Measurements from ENCODE around the gene OLFML2A. TPM values are rescaled to one million over a fixed set of nuclear protein-coding genes. Genes with fewer than 3 reads are reported as not detected.

Gene OLFML2A
- total RNA-seq, 1 donor from 2014 or later, result 1.6 TPM

DNA sequence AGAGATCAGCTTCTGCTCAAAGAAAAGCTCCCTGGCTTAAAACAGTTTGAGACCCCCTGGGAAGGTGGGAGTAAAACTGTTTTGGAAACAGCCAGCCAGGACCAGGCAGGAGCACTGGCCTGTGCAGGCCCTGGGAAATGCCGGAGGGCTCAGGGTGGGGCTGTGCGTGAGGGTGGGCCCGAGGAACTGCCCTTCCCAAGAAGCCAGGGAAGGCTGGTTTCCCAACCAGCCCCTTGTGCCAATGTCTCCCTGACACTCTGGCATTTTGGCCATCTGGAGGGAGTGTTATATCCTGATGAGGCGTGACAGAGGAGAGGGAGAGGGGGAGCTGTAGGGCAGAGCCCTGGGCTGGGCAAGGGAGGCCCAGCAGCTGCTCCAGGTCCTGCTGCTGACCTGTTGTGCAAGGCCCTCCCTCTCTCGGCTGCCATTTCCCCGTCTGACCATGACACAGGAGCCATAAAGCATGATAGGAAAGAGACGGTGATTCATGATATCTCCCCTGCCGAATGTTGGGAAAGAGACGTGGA lies 16.1 kb downstream of the OLFML2A start:
- no peak for FAIRE-seq
- DNase-seq (ENCODE audit: low spot score in 2 of 2), result no peak

DNA sequence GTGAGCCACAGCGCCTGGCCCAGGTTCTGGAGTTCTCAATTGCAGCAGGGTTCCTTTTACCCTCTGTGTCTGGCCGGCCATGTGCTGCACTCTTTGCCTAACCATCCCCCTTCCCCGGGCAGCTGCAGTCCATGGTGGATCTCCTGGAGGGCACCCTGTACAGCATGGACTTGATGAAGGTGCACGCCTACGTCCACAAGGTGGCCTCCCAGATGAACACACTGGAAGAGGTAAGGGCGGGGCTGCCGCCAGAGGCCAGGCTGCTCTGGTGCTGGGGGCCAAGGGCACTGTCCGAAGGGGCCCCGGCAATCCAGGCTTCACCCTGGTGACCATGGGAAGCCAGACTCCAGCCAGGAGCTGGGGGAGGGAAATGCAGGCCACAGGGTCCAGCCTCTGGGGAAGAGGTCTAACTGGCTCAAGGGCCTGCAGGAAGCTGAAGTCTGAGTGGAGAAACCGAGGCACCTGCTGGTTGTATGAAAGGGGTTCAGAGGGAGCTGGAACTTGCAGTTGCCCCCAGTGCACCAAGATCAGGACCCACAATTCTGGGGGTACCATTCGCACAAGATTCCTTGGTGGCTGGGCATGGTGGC lies 18.1 kb downstream of the OLFML2A start:
- no peak for DNase-seq (ENCODE audit: low spot score in 2 of 2)
- no peak for FAIRE-seq

DNA sequence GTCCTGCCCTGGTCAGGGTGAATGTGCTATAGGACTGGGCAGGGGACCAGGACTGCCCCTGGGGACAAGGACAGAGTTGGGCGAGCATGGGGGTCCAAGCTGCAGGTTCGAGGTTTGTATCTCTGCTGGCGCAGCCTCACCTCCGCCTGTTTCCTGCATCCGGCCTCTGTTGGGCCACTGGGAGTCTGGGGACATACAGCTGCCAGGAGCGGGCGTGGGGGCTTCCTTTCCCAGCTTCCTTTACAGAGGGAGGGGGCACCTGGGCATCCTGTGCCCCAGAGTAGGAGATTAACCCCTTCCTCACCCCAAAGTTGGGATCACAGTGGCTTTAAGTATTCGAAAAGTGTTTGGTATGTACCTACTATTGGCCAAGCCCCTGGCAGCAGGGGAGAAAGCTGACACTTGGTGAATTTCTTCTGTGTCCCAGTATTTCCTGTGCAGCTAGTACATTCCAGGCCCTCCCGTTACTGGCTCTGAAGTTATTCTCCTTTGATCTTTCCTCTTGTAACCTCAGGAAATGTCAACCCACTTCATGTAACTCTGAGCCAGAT lies 19.0 kb downstream of the OLFML2A start:
- DNase-seq (ENCODE audit: low spot score in 2 of 2), result no peak

DNA sequence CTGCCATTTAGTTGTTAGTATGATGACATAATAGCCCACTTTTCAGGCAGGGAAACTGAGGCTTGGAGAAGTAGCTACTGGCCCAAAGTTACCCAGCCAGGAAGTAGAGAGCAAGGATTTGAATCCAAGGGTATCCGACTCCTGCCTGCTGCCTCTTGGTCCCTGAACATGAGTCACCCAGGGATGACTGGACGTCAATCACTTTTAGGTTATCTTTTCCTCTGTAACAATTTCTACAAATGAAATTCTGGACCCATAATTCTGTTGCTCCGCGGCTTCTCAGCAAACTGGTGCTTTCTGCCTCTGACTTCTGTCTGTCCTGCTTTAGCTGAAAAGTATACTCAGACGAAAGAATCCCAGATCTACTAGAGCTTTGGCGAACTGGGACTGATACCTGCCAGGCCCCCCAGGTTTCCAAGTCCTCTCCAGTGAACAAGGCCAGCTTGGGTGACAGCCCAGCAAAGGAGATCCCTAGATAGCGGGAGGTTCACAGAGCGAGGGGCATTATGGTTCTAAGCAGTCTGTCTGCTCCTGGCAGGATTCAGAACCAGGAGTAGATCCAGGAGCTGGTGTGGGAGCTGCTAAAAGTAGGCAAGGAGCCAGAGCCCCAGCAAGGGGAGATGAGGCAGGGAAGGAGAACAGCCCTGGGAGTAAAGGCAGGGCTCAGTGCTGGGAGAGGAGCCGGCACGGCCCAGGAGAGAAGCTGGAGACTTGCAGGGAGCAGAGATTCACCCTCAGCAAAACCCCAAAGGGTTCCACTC lies 20.6 kb downstream of the OLFML2A start:
- FAIRE-seq, result no peak
- DNase-seq (ENCODE audit: low spot score in 2 of 2), result no peak

More for the DNA sequence above, 19.0 kb downstream of the OLFML2A start:
- no peak for FAIRE-seq

DNA sequence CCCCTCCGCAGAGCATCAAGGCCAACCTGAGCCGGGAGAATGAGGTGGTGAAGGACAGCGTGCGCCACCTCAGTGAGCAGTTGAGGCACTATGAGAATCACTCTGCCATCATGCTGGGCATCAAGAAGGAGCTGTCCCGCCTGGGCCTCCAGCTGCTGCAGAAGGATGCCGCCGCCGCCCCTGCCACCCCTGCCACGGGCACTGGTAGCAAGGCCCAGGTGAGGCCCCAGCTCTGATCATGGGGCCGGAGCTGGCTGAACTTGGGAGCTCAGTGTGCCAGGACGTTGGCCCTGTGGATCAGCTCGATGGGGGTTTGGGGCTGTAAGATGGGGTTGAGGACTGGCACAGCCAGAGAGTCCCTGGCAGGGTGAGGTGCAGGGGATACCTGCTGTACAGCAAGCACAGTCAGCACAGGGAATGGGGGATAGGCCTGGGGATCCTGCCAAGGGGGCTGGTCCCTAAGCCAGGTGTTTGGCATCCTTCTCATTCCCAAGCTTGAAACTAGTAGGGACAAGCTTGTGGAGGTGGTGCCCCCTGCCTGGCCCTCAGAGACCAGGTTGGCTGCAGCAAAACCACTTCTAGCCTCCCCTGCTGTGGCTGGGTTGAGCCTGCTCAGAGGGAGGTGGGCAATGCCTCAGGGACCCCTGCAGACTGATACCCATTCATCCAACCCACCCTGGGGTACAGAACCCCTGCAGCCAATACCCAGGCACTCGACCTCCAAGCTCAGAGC lies 22.5 kb downstream of the OLFML2A start:
- DNase-seq (ENCODE audit: low spot score in 2 of 2) (no peak), FAIRE-seq (no peak)

DNA sequence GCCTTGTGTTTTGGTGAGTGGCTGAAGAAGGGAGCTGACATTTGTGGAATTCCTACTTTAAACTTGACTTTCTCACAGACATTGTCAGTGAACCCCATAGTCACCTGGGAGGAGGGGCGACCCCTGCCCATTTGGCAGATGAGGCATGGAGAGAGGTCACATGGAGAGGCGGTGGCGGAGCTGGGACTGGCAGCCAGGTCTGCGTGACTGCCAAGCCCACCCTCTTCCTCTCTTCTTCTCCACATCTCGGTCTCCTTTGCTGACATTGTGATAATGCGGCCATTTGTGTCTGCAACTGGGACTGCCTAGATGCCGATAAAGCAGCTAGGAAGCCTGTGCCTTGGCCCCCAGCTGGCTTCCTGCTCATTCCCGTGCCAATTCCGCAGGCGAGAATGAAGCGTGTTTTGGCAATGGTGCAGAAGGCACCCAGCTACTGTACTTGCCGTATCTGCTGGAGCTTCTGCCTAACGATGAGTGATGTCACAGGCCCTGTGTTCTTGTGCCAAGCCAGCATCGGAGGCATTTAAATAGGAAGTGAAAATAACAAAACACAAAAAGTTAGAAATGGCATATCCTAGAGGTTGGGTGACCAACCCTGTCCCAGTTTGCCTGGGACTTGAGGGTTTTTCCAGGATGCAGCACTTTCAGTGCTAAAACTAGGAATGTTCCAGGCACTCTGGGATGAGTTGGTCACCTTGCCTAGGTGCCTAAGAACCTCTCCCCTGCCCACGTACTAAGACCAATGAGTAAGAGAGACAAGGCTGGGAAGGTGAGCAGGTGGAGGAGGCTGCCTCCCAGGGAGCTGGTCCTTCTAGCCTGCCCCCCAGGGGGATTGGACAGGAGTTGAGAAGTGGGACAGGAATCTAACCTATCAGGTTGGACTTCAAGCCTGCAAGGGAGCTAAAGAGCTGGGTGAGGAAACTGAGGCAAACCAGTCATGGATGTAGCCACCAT lies 23.6 kb downstream of the OLFML2A start:
- FAIRE-seq (no peak), DNase-seq (ENCODE audit: low spot score in 2 of 2) (peak in 1 of 2 donors; percentile 56)

DNA sequence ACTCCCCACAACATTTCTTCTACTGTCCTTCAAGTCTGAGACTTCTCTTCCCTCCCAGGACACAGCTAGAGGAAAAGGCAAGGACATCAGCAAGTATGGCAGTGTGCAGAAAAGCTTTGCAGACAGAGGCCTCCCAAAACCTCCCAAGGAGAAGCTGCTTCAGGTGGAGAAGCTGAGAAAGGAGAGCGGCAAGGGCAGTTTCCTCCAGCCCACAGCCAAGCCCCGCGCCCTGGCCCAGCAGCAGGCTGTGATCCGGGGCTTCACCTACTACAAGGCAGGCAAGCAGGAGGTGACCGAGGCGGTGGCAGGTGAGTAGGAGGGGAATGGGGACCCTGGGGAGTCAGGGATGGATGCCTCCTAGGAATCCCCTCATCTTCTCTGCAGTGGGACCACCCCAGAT lies 24.4 kb downstream of the OLFML2A start:
- FAIRE-seq (no peak), DNase-seq (ENCODE audit: low spot score in 2 of 2) (no peak)

DNA sequence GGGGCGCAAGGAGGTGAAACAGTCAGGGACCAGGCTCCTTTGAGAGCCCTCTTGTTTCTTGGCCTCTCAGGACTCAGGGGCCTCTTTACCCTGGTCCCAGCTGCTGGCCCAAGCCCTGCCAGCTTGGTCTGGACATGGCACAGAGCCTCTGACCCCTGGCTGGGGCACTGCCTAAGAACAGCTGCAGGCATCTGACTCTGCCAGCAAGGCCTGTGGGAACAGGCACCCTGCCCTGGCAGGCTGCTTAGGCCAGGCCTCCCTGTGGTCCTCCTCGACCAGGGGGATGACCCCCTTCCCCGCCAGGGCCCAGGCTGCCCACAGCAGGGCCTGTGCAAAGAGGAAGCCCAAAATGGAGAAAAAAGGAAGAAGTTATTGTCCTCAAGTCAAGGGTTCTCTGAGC lies 25.5 kb downstream of the OLFML2A start:
- DNase-seq (ENCODE audit: low spot score in 2 of 2), result no peak
- FAIRE-seq, result no peak

DNA sequence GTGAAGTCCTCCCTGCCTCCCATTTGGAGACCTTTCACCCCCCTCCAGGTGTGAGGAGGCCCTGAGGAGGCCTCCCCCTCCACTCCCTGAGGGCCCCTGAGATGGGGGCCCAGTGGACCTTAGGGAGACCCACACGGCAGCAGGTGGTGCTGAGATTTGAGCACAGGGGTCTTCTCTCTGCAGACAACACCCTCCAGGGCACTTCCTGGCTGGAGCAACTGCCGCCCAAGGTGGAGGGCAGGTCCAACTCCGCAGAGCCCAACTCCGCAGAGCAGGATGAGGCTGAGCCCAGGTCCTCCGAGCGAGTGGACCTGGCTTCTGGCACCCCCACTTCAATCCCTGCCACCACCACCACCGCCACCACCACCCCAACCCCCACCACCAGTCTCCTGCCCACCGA lies 27.0 kb downstream of the OLFML2A start:
- FAIRE-seq, result no peak
- DNase-seq (ENCODE audit: low spot score in 2 of 2), result no peak

DNA sequence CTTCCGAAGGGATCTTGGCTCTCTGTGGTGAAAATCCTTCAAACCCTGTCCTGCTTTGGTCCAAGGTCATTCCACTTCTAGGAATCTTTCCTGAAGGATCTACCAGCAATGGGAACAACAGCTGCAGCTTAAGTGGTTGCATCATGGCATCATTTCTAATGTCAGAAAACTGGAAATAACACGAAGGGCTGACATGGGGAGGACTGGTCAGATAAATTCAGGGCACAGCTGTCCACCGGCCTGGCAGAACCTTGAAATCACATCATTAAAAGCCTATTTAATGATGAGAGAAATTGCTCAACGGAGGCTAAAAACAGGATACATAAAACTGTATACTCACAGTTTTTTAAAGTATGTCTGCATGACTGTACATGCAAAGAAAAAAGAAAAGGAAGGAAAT lies 28.3 kb downstream of the OLFML2A start:
- FAIRE-seq, result no peak

DNA sequence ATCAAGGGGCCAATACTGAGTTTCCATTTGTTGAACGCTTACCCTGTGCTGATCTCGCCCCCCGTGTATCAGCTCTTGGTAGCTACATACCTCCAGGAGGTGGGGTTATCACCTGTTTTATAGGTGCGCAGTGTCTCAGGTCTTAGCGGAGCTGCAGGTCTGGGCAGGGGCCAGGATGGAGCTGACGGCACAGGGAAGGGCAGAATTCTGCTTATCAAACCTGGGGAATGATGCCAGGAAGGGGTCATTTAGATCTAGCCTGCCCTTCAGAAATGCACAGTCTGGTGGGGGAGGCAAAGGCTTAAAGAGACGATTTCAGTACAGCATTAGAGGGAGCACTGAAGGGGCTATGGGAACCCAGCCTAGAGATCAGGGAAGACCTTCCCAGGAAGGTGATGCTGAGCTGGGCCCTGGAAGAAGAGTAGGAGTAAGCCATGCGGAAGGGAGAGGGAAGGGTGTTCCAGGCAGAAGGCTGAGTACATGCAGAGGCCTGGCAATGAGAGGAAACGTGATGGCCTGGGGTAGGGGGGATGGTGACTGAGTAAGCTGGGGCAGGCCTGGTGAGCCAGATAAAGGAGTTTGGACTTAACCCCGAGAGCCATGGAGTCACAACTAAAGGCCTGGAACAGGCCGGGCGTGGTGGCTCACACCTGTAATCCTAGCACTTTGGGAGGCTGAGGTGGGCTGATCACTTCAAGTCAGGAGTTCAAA lies 31.5 kb downstream of the OLFML2A start:
- DNase-seq (ENCODE audit: low spot score in 2 of 2) (no peak), FAIRE-seq (no peak)

More for the DNA sequence above, 28.3 kb downstream of the OLFML2A start:
- no peak for DNase-seq (ENCODE audit: low spot score in 2 of 2)

DNA sequence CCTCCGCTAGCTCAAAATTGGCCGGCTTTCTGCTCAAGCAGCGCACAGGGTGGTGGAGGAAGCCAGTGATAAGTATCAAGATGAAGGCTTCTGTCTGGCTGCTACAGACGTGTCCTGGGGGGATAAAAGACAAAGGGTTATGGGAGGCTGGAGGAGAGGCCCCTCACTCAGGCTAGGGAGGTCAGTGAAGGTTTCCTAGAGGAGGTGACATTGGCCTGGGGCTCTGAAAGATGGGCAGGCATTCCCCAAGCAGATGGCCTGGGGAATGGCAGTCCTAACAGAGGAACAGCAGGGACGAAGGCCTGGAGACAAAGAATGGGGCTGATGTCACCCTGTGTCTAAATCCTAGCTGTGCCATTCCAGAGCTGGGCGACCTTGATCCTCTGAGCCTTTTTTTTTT lies 32.3 kb downstream of the OLFML2A start:
- FAIRE-seq (no peak), DNase-seq (ENCODE audit: low spot score in 2 of 2) (no peak)

DNA sequence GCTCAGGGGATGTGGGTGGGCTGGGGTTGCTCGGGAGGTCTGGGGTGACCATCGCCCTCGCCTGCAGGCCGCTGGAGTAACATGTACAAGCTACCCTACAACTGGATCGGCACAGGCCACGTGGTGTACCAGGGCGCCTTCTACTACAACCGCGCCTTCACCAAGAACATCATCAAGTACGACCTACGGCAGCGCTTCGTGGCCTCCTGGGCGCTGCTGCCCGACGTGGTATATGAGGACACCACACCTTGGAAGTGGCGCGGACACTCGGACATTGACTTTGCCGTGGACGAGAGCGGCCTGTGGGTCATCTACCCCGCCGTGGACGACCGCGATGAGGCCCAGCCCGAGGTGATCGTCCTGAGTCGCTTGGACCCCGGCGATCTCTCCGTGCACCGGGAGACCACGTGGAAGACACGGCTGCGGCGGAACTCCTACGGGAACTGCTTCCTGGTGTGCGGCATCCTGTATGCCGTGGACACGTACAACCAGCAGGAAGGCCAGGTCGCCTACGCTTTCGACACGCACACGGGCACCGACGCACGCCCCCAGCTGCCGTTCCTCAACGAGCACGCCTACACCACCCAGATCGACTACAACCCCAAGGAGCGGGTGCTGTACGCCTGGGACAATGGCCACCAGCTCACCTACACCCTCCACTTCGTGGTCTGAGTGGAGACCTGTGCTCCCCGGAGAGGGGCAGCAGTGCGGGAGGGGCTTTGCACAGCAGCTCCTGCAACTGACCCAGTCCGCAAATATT lies 33.0 kb downstream of the OLFML2A start:
- DNase-seq (ENCODE audit: low spot score in 2 of 2) (no peak), FAIRE-seq (no peak)

DNA sequence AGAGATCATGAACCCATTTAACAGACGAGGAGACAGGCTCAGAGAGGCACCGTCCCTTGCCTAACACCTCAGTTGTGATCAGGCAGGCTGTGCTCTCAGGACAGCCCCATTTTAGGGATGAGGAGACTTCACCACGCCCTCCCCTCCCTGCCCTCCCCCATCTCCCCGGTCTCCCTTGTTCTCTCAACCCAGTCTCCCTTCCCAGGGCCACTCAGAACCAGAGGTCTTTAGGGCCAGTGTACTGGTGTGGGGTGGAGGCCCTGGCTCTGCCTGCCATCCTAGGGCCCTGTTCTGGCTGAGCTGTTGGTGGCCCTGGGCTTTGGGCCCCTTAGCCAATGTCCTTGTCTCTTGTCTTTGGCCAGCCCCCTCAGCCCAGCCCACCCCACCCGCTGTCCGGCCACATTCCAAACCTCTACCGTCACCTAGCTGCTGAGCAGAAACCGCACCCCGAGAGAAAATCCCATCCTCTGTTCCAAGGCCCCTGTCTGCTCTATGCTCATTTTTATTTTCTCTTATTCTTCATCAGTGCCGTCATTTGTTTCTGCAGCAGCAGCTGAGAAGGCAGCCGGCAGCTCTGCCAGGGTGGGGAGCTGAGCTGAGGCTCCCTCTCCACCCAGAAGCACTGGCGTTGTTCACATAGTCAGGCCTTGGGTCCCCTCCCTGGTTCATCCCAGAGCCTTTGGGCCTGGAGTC lies 33.9 kb downstream of the OLFML2A start:
- DNase-seq (ENCODE audit: low spot score in 2 of 2) (no peak), FAIRE-seq (no peak)

DNA sequence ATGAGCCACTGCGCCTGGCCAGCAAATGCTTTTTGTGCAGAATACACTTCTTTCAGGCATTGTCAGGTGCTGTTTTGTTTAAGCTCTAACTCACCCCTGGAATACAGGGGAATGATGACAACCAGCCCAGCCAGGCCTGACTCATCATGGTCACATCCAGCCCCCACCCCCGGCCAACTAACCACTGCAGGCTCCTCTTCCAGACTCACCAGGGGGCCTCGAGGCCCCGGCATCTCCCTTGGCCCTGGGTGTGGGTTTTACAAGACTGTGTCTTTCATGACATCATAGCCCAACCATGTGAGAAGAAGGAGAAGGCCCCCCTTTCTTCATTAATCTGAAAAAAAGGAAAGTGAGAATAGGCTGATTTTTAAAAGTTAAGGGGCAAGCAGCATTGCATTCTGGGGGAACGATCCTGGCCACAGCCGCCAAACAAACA lies 35.5 kb downstream of the OLFML2A start:
- FAIRE-seq (no peak), DNase-seq (ENCODE audit: low spot score in 2 of 2) (no peak)

DNA sequence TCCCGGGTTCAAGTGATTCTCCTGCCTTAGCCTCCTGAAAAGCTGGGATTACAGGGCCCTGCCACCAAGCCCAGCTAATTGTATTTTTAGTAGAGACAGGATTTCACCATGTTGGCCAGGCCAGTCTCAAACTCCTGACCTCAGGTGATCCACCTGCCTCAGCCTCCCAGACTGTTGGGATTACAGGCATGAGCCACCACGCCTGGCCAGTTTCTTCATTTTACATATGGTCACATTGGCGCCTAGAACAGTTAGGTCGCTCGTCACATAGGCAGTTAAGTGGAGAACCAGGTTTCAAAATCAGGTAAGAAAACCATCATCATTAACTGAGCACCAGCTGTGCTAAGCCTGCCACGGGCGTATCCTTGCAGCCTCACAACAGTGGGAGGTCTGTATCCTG lies 36.1 kb downstream of the OLFML2A start:
- no peak for FAIRE-seq
- DNase-seq (ENCODE audit: low spot score in 2 of 2), result no peak

DNA sequence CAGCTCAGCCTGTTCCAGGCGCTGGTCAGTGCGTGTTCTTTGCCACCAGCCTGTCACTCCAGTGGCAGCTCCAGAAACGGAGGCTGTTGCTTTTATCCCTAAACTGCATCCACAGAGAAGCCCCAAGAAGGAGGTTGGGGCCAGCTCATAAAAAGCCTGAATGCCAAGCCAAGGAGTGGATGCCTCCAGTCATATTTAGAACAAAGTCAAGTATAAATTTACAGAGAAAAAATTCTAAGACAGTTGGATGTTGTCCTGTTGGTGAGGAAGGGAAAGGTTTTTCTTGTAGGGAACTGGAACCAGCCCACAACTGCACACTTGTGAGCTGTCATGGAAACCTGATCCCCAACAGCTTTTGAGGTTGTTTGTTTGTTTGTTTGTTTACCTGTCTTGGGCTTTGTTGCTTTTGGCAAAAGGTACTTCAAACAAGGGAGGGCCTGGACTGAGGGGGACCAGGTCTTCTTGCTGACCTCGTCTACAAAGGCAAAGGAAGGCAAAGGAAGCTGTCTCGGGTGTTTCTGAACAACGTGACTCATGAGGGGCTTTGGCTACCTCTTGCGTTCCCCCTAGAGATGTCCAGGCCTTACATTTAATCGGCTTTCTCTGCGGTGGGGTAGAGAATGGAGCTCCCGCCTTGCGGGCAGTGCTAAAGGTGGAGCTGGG lies 36.7 kb downstream of the OLFML2A start:
- DNase-seq (ENCODE audit: low spot score in 2 of 2) (no peak), FAIRE-seq (no peak)
